OCI-LY3 (cell line): ENCODE data around the gene DOK3.

Experiments used
- EZH2phosphoT487 ChIP-seq: fragments of 200-600 bp; shearing (Covaris generic); IDR thresholded peaks from 2 replicates; pipeline ENCODE4 v1.6.1; 2018; ENCODE audit warnings: antibody characterized with exemption, mixed run types, low read depth
- TF ChIP-seq, protein P1 (sequence below): fragments of 200-600, 300-600 bp; sonication (generic); IDR thresholded peaks from 2 replicates; pipeline ENCODE4 v1.5.1; 2014; ENCODE audit warnings: antibody characterized with exemption, low read length, low read depth

DNA sequence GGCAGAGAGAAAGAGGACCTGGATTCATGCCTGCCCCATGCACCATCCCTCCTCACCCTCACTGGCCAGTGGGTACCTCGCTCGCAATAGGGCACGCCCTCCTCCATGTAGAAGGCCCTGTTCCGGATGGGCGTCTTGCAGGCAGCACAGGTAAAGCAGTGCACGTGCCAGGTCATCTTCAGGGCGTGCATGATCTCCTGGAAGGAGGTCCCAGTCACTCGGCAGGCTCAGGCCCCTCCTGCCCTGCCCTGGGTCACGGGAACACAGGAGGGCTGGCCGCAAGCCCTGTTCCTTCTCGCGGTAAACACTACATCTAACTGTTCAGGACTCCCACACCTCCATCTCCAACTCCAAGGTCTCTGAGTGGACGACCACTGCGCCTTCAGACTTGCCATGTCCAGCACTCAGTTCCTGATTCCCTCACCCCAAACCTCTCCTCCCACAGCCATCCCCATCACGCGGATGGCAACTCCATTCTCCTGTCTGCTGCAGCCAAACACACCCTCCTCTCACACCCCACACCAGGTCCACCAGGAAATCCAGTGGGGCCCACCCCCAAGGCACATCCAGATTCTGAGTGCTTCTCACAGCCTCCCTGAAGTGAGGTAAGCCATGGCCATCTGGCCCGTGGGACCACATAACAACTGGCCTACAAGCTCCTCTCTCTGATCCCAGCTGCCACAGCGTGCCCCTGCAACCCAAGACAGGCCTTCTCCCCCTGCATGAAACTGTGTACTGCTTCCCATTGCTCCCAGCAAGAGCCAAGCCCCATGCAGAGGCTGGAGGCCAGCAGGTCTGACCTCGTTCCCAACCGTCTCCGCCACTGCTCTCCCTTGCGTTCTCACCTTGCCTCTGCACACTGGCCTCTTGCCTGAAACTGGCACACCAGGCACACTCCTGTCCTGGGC is 25.4 kb downstream of the DOK3 start:
- TF ChIP-seq, protein P1, sequence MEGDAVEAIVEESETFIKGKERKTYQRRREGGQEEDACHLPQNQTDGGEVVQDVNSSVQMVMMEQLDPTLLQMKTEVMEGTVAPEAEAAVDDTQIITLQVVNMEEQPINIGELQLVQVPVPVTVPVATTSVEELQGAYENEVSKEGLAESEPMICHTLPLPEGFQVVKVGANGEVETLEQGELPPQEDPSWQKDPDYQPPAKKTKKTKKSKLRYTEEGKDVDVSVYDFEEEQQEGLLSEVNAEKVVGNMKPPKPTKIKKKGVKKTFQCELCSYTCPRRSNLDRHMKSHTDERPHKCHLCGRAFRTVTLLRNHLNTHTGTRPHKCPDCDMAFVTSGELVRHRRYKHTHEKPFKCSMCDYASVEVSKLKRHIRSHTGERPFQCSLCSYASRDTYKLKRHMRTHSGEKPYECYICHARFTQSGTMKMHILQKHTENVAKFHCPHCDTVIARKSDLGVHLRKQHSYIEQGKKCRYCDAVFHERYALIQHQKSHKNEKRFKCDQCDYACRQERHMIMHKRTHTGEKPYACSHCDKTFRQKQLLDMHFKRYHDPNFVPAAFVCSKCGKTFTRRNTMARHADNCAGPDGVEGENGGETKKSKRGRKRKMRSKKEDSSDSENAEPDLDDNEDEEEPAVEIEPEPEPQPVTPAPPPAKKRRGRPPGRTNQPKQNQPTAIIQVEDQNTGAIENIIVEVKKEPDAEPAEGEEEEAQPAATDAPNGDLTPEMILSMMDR, result no peak
- no peak for TF ChIP-seq EZH2phosphoT487
